GM21526 (cell line): ENCODE data around the gene NCOA3.
"Not testable (repeated sequence)": the region's sequence is repeated elsewhere in the genome, so short reads cannot be mapped to it uniquely, and the experiment has no call there.

Source experiments
- ATAC-seq: cut with Tn5 transposase; IDR thresholded peaks from one replicate; pipeline ENCODE4 v1.9.1; 2021; ENCODE audit warnings: moderate library complexity; ENCODE audit not compliant: unreplicated experiment, low FRiP score

Gene NCOA3

GRCh38 chr20:47559141-47559540, 57.5 kb downstream of the NCOA3 start:
- no peak for ATAC-seq

- no peak for ATAC-seq
Observed at GRCh38 chr20:47561180-47561579, 59.5 kb downstream of the NCOA3 start.

- no peak for ATAC-seq
Observed at GRCh38 chr20:47561603-47562583, 60.2 kb downstream of the NCOA3 start.

- ATAC-seq, result no peak
Observed at GRCh38 chr20:47566269-47566668, 64.6 kb downstream of the NCOA3 start.

GRCh38 chr20:47568019-47568418, 66.3 kb downstream of the NCOA3 start:
- ATAC-seq, result no peak

GRCh38 chr20:47568837-47569410, 67.2 kb downstream of the NCOA3 start:
- no peak for ATAC-seq

- no peak for ATAC-seq
Observed at GRCh38 chr20:47571426-47571825, 69.7 kb downstream of the NCOA3 start.

- ATAC-seq, result no peak
Observed at GRCh38 chr20:47572105-47572729, 70.5 kb downstream of the NCOA3 start.

- no peak for ATAC-seq
Observed at GRCh38 chr20:47573559-47573958, 71.9 kb downstream of the NCOA3 start.

GRCh38 chr20:47574616-47575364, 73.1 kb downstream of the NCOA3 start:
- ATAC-seq, result no peak

GRCh38 chr20:47576516-47577033, 74.9 kb downstream of the NCOA3 start:
- ATAC-seq, result no peak

- ATAC-seq, result no peak
Observed at GRCh38 chr20:47577314-47577713, 75.6 kb downstream of the NCOA3 start.

- ATAC-seq, result no peak
Observed at GRCh38 chr20:47578543-47578942, 76.9 kb downstream of the NCOA3 start.

- not testable (repeated sequence) for ATAC-seq
Observed at GRCh38 chr20:47580686-47581085, 79.0 kb downstream of the NCOA3 start.

- no peak for ATAC-seq
Observed at GRCh38 chr20:47581090-47581489, 79.4 kb downstream of the NCOA3 start.

GRCh38 chr20:47583551-47583950, 81.9 kb downstream of the NCOA3 start:
- ATAC-seq, result no peak

GRCh38 chr20:47585087-47585747, 83.5 kb downstream of the NCOA3 start:
- ATAC-seq, result no peak

- no peak for ATAC-seq
Observed at GRCh38 chr20:47586649-47587294, 85.1 kb downstream of the NCOA3 start.

- ATAC-seq, result no peak
Observed at GRCh38 chr20:47588158-47588557, 86.5 kb downstream of the NCOA3 start.
